ENCODE data around the gene IRAK3. TPM values are rescaled to one million over a fixed set of nuclear protein-coding genes. Genes with fewer than 3 reads are reported as not detected.

The IRAK3 gene
- total RNA-seq, 1 experiment from 2014 or later, result 0.44 TPM

GRCh38 chr12:66268562-66268961 is 79.5 kb downstream of the IRAK3 start:
- Histone ChIP-seq H2BK120ac (ENCODE audit: low read depth, low read length, poor library complexity, severe bottlenecking) (no peak overlapping the region), H2BK15ac (ENCODE audit: low read depth, low read length) (no peak overlapping the region), H3K4me1 (ENCODE audit: insufficient read depth, low read length) (peaks cover 1% of the 10 kb centered on the region; the same call in 1 of the 2 replicates), H3K27ac (ENCODE audit: insufficient read length, low read depth, low read length) (no peak overlapping the region), H3K9me3 (ENCODE audit: control insufficient read depth, low read depth, low read length) (no peaks in the 10 kb centered on the region), H3K23ac (ENCODE audit: insufficient read length, low read depth, low read length) (no peak overlapping the region), H2AFZ (ENCODE audit: low read length) (no peak overlapping the region), H3K14ac (ENCODE audit: insufficient read depth, low read length) (no peak overlapping the region), H3K4ac (ENCODE audit: low read depth, low read length) (no peak overlapping the region), H2BK20ac (ENCODE audit: low read depth, low read length, poor library complexity, severe bottlenecking) (no peak overlapping the region), H3K4me2 (ENCODE audit: insufficient read depth, insufficient read length, low read length) (no peak overlapping the region), H2BK5ac (ENCODE audit: insufficient read length, low read length) (no peak overlapping the region), H4K91ac (ENCODE audit: insufficient read length, low read depth, low read length) (no peak overlapping the region), H4K5ac (ENCODE audit: insufficient read length, low read depth, low read length) (no peak overlapping the region), H3K56ac (ENCODE audit: insufficient read length, low read depth, low read length) (no peak overlapping the region), H4K8ac (replicated peaks; ENCODE audit: insufficient read length, low read depth, low read length) (no peak overlapping the region), H3K9ac (ENCODE audit: extremely low read depth, insufficient read length, low read length) (no peak overlapping the region), H3K79me2 (ENCODE audit: insufficient read depth, low read length) (no peaks in the 10 kb centered on the region), H2BK12ac (ENCODE audit: insufficient read length, low read depth, low read length) (no peak overlapping the region), H3K18ac (ENCODE audit: insufficient read length, low read depth, low read length) (no peak overlapping the region), H3K27me3 (ENCODE audit: insufficient read depth, low read length) (no peaks in the 10 kb centered on the region), H3T11ph (ENCODE audit: low read length) (no peak overlapping the region), H3K79me1 (ENCODE audit: insufficient read depth, low read depth, low read length, poor library complexity, severe bottlenecking) (no peaks in the 10 kb centered on the region), H4K20me1 (ENCODE audit: control insufficient read depth, insufficient read depth, insufficient read length) (no peaks in the 10 kb centered on the region), H3K23me2 (ENCODE audit: insufficient read length, low read depth, low read length, poor library complexity, severe bottlenecking) (no peaks in the 10 kb centered on the region), H2AK5ac (ENCODE audit: insufficient read length, low read length) (no peak overlapping the region)
- TF ChIP-seq CTCF (conservative IDR thresholded peaks at IDR 0.05), result no peak
- no peak overlapping the region for H3K27ac Mint-ChIP-seq
- H3K4me3 Mint-ChIP-seq, result no peak overlapping the region
- no CpG with 5 or more reads among the region's 3 CpGs for WGBS (ENCODE audit: extremely low coverage, insufficient read length, low lambda C conversion rate)
- no peaks in the 10 kb centered on the region for H3K9me3 Mint-ChIP-seq
- peaks cover 12 to 14% of the 10 kb centered on the region in 2 experiments for H3K4me1 Mint-ChIP-seq
- H3K36me3 Mint-ChIP-seq (ENCODE audit: insufficient read depth in 1 of 3, low read depth in 3 of 3), result no peaks in the 10 kb centered on the region
- no peaks in the 10 kb centered on the region; the same call in 1 of the 2 replicates for H3K27me3 Mint-ChIP-seq (ENCODE audit: low read depth)
- no peak for DNase-seq
